Glomerular visceral epithelial cell (primary cell): ENCODE results near the gene BTN2A1.
"Not testable (repeated sequence)": the region's sequence is repeated elsewhere in the genome, so short reads cannot be mapped to it uniquely, and the experiment has no call there.

Source experiments
- DNase-seq: peaks from one replicate; pipeline ENCODE4 v3.0.0-alpha.2; 2016; ENCODE audit errors: extremely low spot score

Gene BTN2A1

GRCh38 chr6:26457806-26458688 lies at the start of gene BTN2A1:
Gene BTN2A1 (plus strand): TSS chr6:26457955. CDS start chr6:26458637, 682 bp downstream.
- peak; percentile 89 for DNase-seq

DNA sequence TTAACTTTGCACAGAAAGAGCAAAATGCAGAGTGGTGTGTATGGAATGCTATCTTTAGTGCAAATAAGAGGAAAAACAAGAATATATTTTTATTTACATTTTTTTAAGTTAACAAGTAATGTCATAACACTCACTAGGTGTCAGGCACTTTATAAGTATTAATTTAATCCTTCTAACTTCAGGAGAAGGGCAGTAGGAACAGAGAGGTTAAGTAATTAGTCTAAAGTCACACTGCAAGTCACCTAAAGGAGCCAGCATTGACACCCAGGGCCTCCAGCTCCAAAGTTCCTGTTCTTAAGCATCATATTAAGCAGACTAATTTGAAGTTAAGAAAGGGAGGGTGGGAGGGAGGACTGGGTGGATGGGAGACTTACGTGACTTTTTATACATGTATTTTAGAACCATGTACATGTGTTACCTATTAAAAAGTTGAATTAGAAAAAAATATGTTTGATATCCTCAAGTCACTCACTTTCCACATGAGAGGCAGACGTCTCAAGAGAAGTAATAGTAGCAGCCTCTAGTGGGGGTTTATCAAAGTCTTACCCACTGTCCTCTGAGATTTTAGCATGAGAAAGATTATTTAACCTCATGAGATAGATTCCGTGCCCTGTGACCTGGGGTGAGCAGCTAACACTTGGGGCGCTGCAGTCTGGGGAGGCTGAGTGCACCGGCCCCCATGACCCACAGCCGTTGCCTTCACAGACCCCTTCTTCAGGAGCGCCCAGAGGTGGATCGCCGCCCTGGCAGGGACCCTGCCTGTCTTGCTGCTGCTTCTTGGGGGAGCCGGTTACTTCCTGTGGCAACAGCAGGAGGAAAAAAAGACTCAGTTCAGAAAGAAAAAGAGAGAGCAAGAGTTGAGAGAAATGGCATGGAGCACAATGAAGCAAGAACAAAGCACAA lies 48.7 kb upstream of the BTN2A1 start:
- DNase-seq = no peak

DNA sequence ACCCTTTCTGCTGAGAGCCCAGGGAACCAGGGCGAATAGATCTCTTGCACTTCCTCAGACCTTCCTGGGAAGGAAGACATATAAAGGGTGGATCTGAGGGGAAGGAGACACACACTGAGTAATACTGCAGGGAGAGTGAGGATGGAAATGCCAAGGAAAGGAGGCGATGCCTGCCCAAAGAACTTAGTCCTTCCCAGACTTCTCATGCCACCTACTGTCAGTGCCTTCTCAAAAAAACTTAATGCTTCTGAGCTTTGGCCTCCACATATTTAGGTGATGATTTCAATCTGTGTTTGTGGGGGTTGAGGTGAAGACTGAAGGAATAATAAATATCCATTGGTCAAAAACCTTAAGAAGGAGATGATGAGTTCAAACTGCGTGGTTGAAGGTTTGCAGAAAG lies 46.0 kb upstream of the BTN2A1 start:
- no peak for DNase-seq

DNA sequence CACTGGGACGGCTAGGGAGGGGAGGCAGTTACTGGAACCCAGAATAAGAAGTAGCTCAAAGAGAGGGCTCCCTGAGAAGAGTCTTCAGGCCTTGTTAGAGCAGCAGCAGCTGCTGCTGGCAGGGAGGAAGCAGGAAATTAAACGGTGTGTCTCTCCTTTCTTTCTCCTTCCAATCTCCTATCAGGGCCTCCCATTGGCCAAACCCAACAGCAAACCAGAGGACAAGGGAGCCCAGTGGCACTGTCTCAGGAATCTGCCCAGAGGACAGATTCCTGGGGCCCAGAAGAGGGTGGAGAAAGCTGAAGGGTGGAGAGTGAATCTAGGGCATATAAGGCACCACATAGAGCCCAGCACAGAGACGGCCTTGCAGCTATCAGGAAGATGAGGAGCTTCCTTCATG lies 45.5 kb upstream of the BTN2A1 start:
- DNase-seq = no peak

DNA sequence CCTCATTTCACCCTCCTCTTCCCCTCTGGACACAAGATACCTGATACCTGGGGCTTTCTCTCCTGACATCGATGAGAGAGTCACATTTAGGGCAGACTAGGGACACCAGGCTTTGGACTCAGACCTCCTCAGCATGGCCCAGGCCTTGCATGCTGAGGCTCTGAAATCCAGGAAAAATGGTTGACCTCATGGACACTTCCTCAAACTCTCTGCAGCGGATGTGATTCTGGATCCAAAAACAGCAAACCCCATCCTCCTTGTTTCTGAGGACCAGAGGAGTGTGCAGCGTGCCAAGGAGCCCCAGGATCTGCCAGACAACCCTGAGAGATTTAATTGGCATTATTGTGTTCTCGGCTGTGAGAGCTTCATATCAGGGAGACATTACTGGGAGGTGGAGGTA lies 44.8 kb upstream of the BTN2A1 start:
- no peak for DNase-seq

DNA sequence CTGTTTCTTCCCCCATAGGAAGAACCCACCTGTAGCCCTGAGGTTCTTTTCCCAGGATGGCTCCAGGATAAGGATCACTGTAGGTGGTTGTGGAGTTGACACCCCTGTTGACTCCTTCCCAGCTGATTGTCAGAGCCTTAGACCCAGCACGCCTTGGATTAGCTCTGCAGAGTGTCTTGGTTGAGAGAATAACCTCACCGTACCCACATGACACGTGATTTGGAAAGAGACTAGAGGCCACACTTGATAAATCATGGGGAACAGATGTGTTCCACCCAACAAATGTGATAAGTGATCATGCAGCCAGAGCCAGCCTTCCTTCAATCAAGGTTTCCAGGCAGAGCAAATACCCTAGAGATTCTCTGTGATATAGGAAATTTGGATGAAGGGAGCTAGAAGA lies 43.5 kb upstream of the BTN2A1 start:
- DNase-seq = no peak

- no peak for DNase-seq
These were observed 42.6 kb upstream of the BTN2A1 start for GRCh38 chr6:26415036-26415614.

GRCh38 chr6:26415791-26416190 lies 42.0 kb upstream of the BTN2A1 start:
- no peak for DNase-seq

- no peak for DNase-seq
These were observed 41.5 kb upstream of the BTN2A1 start for GRCh38 chr6:26416288-26416687.

DNA sequence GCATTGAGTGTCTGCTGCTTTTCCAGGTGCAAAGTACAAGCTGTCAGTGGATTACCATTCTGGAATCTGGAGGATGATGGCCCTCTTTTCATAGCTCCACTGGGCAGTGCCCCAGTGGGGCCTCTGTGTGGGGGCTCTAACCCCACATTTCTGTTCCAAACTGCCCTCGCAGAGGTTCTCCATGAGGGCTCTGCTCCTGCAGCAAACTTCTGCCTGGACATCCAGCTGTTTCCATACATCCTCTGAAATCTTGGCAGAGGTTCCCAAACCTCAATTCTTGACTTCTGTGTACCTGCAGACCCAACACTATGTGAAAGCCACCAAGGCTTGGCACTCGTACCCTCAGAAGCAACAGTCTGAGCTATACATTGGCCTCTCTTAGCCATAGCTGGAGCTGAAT lies 39.7 kb upstream of the BTN2A1 start:
- not testable (repeated sequence) for DNase-seq

- not testable (repeated sequence) for DNase-seq
These were observed 39.0 kb upstream of the BTN2A1 start for GRCh38 chr6:26418795-26419194.

GRCh38 chr6:26420688-26421171 lies 37.0 kb upstream of the BTN2A1 start:
- DNase-seq = peak; percentile 40

- DNase-seq = peak; percentile 85
These were observed 36.3 kb upstream of the BTN2A1 start for GRCh38 chr6:26421259-26422144.

DNA sequence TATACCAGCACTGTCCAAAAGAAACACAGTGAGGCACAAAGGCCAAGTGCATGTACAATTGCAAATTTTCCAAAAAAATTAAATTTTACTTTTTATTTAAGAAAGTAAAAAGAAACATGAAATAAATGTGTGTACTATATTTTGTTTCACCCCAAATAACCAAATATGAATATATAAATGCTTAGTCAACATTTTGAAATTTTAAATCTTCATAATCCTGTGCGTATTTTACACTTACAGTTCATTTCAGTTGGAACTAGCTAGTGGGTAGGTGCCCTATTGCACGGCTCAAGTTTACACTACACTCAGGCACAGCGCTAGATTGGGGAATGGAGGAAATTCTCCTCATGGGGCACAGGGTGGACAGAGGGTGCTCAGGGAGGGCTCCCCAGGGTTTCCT lies 35.4 kb upstream of the BTN2A1 start:
- DNase-seq = no peak

DNA sequence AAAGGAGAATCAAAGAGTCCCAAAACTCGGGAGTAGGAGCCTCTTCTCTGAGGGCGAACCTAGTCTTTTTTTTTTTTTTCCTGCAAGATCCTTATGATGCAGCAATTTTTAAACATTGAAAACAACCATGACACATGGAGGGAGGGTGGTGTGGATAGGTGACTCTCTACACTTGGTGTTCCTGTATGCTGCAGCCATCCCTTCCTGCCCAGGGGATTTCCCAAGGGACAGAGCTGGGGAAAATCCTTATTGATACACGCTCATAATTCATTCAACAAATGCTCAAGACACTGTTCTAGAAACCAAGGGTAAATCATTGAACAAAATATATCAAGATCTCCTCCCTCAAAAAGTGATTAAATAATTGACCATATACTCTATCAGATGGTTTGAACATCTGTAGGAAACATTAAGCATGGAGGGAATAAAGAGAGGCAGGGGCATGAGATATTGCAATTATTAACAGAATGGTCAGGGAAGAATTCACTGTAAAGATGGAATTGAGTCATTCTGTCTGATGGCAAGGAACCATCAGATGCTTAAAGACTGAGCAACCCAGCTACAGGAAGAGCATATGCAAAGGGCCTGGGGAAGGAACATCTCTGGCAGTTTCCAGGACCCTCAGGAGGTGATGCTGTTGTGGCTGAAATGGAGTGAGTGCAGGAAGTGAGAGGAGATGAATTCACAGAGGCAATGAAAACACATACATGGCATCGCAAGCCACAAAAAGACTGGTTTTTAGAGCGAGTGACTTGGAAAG lies 30.9 kb upstream of the BTN2A1 start:
- peak; percentile 44 for DNase-seq

GRCh38 chr6:26427451-26427809 lies 30.3 kb upstream of the BTN2A1 start:
- no peak for DNase-seq

DNA sequence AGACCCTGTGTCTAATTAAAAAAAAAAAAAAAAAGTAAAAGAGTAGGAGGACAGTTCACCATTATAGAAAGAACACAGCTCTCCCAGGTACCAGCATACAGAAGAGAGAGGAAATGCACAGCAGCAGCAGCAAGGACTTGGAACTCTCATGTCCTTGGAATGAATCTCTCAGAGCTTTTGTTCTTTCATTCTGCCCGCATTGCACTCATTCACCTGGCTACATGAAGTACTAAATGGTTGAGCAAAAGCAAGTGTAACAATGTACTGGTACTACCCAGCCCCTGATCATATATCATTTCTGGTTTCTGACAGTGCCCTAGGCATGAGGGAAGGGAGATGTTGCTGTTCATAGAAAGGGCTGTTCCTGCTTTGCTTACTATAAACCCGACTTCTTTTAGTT lies 29.5 kb upstream of the BTN2A1 start:
- no peak for DNase-seq

- DNase-seq = no peak
These were observed 27.0 kb upstream of the BTN2A1 start for GRCh38 chr6:26430787-26431186.

DNA sequence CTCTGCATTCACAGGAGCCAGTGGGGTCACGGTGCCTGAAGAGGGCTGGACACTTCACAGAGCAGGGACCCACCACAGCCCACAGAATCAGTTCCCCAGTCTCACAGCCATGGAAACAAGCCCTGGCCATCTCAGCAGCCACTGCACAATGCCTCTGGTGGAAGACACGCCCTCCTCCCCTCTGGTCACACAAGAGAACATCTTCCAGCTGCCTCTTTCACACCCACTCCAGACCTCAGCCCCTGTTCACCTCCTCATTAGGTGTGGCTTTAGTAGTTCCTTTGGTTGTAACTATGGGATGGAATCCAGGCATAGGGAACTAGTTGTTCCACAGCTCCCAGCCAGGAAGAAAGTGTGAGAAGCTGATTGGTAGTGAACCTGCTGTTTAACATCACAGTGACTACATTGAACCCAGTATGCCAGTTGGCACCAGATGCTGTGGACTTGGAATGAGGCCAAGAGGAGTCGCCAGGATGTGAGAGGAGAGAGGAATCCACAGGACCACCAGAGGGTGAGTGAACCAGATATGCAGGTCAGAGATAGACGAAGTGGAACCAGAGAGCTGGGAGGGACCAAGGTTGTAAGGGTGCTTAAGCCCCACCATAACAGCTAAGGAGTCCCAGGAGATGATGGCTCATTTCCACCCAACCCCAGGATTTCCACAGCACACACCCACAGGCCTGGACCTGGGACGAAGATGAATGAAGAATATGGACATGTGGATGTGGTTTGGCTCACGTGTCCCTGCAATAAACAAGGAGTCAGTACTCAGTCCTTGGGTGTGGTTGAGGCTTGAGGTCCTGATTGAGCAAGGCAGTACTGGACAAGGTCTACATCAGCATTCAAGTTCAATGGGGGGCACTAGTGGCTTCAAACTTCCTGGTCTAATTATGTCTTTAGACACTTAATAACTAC lies 26.2 kb upstream of the BTN2A1 start:
- DNase-seq = no peak
